SK-N-MC (cell line): ENCODE results near the gene UTF1.

Source experiments
- EZH2 ChIP-seq: fragments of 200-600 bp; sonication (generic); IDR thresholded peaks from one replicate; pipeline ENCODE4 v1.6.1; 2017; ENCODE audit warnings: antibody characterized with exemption
- POLR2AphosphoS5 ChIP-seq: IDR thresholded peaks from 2 replicates; pipeline ENCODE4 v1.6.1; 2012; ENCODE audit warnings: mild to moderate bottlenecking, low read depth, low read length, borderline replicate concordance

- TF ChIP-seq EZH2 (no peak), POLR2AphosphoS5 (no peak)
These were observed 26.3 kb upstream of the UTF1 start for GRCh38 chr10:133203652-133204195.
